ENCODE results near the gene CTSW. TPM values are rescaled to one million over a fixed set of nuclear protein-coding genes. Genes with fewer than 3 reads are reported as not detected.

Gene CTSW
- total RNA-seq, 4 donors from 2014 or later, result 0.20 to 0.49 (median 0.32) TPM; not detected in 1

GRCh38 chr11:65852508-65853245 lies 27.0 kb upstream of the CTSW start:
- Histone ChIP-seq H3K36me3 (peaks cover 0 to 48% of the 10 kb centered on the region in 2 donors), H3K4me1 (peaks cover 10 to 14% of the 10 kb centered on the region in 2 donors), H3K4me3 (no peak overlapping the region), H3K27me3 (no peaks in the 10 kb centered on the region), H3K9me3 (peaks cover 0 to 4% (median 0%) of the 10 kb centered on the region in 3 donors), H3K27ac (no peak overlapping the region)
- ATAC-seq (no peak), DNase-seq (no peak)
- TF ChIP-seq CTCF (IDR thresholded peaks at IDR 0.05 in 4 of 5, conservative IDR thresholded peaks at IDR 0.05 in 1 of 5) (no peak), POLR2A (IDR thresholded peaks at IDR 0.05) (no peak)
- intact Hi-C loops (cut with DNase I; ENCODE audit: low total_unique reads) (no loop called here), in situ Hi-C loops (cut with MboI; ENCODE audit: low sequenced_read_pairs in 4 of 4) (no loop called here)

- no peak overlapping the region for H3K4me3 ChIP-seq
- ATAC-seq (no peak), DNase-seq (no peak)
- H3K36me3 ChIP-seq, result peaks cover 0 to 48% of the 10 kb centered on the region in 2 donors
- peaks cover 10 to 16% of the 10 kb centered on the region in 2 donors for H3K4me1 ChIP-seq
- intact Hi-C loops (cut with DNase I; ENCODE audit: low total_unique reads) (no loop called here), in situ Hi-C loops (cut with MboI; ENCODE audit: low sequenced_read_pairs in 4 of 4) (no loop called here)
- H3K9me3 ChIP-seq, result peaks cover 0 to 4% (median 0%) of the 10 kb centered on the region in 3 donors
- TF ChIP-seq POLR2A (IDR thresholded peaks at IDR 0.05), result no peak
- no peak for TF ChIP-seq CTCF (IDR thresholded peaks at IDR 0.05 in 4 of 5, conservative IDR thresholded peaks at IDR 0.05 in 1 of 5)
- H3K27me3 ChIP-seq, result no peaks in the 10 kb centered on the region
- no peak overlapping the region for H3K27ac ChIP-seq
Measured at GRCh38 chr11:65853246-65853979, 26.2 kb upstream of the CTSW start.

GRCh38 chr11:65854161-65854592 lies 25.5 kb upstream of the CTSW start:
- TF ChIP-seq POLR2A (IDR thresholded peaks at IDR 0.05) (no peak), CTCF (IDR thresholded peaks at IDR 0.05 in 4 of 5, conservative IDR thresholded peaks at IDR 0.05 in 1 of 5) (no peak)
- in situ Hi-C loops (cut with MboI; ENCODE audit: low sequenced_read_pairs in 4 of 4), result no loop called here
- DNase-seq (no peak), ATAC-seq (no peak)
- Histone ChIP-seq H3K9me3 (peaks cover 0 to 4% (median 0%) of the 10 kb centered on the region in 3 donors), H3K27ac (no peak overlapping the region), H3K4me3 (no peak overlapping the region), H3K36me3 (peaks cover 0 to 48% of the 10 kb centered on the region in 2 donors), H3K27me3 (no peaks in the 10 kb centered on the region), H3K4me1 (peaks cover 17 to 22% of the 10 kb centered on the region in 2 donors)
- intact Hi-C loops (cut with DNase I; ENCODE audit: low total_unique reads), result no loop called here

GRCh38 chr11:65854852-65855837 lies 24.5 kb upstream of the CTSW start:
- H3K4me1 ChIP-seq, result peaks cover 17 to 22% of the 10 kb centered on the region in 2 donors
- no peak overlapping the region for H3K4me3 ChIP-seq

More at GRCh38 chr11:65854852-65855837, 24.5 kb upstream of the CTSW start:
- intact Hi-C loops (cut with DNase I; ENCODE audit: low total_unique reads), result loop anchor here (5.0 kb wide), 1 partner anchor 627 kb away; the partner anchor contains the start of gene DPP3
- Histone ChIP-seq H3K9me3 (peaks cover 0 to 4% (median 0%) of the 10 kb centered on the region in 3 donors), H3K36me3 (peaks cover 0 to 48% of the 10 kb centered on the region in 2 donors), H3K27me3 (no peaks in the 10 kb centered on the region), H3K27ac (no peak overlapping the region)
- DNase-seq, result no peak
- ATAC-seq, result no peak
- in situ Hi-C loops (cut with MboI; ENCODE audit: low sequenced_read_pairs in 4 of 4), result no loop called here
- TF ChIP-seq POLR2A (IDR thresholded peaks at IDR 0.05), result no peak
- TF ChIP-seq CTCF (IDR thresholded peaks at IDR 0.05 in 4 of 5, conservative IDR thresholded peaks at IDR 0.05 in 1 of 5), result no peak
